Activated CD4-positive, alpha-beta T cell treated with anti-CD3 and anti-CD28 coated beads, Interleukin-2, amount 50 U/mL, for 4 hours (primary cell): ENCODE measurements around the gene GTF3C6.
"Not testable (repeated sequence)": the region's sequence is repeated elsewhere in the genome, so short reads cannot be mapped to it uniquely, and the experiment has no call there.

ENCODE experiments used
- DNase-seq, 2 experiments: peaks; one replicate each; pipeline ENCODE4 v3.0.0-alpha.2; 2020

GTF3C6 gene

DNA sequence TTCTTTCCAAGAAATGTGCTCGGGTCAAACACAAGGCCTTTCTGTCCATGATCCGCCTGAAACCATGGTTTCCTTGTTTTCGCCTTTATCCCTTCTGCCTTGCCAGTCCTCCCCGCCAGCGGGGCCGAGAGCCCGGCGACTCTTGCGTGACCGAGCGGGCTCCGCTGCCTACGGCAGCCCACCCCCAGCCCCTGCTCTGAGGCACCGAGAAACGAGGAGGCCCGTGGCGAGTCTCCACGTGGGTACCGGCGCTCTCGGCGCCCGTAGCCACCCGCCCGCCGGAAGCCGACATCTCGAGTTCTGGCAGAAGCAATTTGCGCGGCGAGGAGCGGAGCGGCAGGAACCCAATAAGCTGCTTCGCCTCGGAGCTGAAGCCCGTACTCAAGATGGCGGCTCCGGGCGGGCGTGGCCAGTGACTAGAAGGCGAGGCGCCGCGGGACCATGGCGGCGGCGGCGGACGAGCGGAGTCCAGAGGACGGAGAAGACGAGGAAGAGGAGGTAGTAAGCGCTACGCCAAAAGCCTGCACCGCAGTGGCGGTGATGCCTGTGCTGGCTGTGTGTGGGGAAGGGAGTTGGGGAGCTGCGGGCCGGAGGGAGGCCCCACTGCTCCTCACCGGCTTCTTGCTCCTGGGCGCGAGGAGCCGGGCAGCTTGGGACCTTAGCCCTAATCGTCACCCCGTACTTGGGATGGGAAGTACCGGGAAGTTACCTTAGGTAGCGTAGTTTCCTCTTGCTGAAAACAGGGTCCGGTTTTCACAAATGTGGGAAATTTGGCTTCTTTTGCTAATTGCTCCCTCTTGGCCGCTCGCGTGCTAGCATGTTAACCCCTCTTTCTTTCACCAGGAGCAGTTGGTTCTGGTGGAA is at the start of gene GTF3C6:
Gene GTF3C6, plus strand, starts transcription at position 378 of the 864 bp plus-strand sequence. Its CDS starts 64 bp downstream, at position 442.
- DNase-seq: peak; percentile 90 to 92

GRCh38 chr6:110930781-110931180 is 27.7 kb upstream of the GTF3C6 start:
- DNase-seq: no peak

GRCh38 chr6:110933912-110934311 is 24.6 kb upstream of the GTF3C6 start:
- no peak for DNase-seq

DNA sequence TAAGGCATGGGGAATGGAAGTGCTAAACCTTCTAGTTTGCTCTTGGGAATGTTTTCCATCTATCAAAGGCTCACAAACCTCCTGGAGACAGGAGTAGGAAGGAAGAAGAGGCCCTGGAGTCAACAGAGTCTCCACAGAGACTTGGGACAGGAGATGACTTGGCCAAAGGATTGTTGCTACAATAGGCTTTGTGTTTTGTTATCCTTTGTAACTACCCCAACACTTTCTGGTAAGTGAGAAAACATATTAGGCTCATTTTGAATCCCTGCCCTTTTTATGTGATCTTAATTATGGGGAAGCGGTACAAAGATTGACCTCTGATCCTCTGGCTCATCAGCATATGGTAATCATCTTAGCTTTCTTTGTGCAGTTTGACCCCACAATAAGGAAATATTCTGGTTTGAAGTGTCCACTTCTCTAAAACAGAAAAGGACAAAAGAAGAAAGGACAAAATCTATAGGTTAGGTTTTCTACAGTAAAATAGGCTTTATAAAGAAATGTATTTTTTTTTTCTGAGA is 24.1 kb upstream of the GTF3C6 start:
- DNase-seq: no peak

GRCh38 chr6:110935171-110935570 is 23.3 kb upstream of the GTF3C6 start:
- DNase-seq: no peak

GRCh38 chr6:110938171-110938570 is 20.3 kb upstream of the GTF3C6 start:
- DNase-seq: no peak

GRCh38 chr6:110939429-110940200 is 18.9 kb upstream of the GTF3C6 start:
- DNase-seq: no peak

DNA sequence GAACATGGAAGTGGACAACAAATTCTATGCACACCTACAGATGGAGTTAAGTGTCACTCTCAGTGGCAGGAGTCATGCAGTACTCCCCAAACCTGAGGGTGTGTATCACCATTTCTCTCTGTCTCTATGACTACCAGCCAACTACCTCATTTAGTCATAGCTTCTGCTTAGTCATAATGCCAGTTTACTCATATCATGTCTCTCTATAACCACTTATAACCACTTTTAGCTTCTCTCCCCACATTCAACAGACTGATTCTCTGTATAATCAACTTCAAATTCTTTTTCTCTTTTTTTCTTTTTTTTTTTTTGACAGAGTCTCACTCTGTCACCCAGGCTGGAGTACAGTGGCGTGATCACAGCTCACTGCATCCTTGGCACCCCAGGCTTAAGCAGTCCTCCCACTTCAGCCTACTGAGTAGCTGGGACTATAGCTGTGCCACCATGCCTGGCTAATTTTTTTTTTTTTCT is 13.8 kb upstream of the GTF3C6 start:
- peak in 1 of 2 experiments; percentile 13 for DNase-seq

GRCh38 chr6:110946498-110946897 is 12.0 kb upstream of the GTF3C6 start:
- DNase-seq: no peak

GRCh38 chr6:110949679-110950285 is 8.7 kb upstream of the GTF3C6 start:
- DNase-seq: no peak

DNA sequence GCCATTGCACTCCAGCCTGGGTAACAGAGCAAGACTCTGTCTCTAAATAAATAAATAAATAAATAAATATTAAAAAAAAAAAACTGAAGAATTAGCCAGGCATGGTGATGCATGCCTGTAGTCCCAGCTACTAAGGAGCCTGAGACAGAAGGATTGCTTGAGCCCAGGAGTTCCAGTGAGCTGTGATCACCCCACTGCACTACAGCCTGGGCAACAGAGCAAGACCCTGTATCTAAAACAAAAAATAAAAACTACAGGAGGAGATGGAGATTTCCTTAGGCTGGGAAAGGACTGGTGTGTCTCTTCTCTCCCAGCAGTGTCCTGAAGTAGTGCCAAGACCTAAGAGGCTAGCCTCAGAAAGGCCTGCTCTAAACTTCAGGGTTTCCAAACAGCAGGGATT is 8.1 kb upstream of the GTF3C6 start:
- DNase-seq: no peak

GRCh38 chr6:110951008-110951407 is 7.5 kb upstream of the GTF3C6 start:
- DNase-seq: no peak

GRCh38 chr6:110951986-110952794 is 6.3 kb upstream of the GTF3C6 start:
- DNase-seq: no peak

GRCh38 chr6:110953633-110954303 is 4.7 kb upstream of the GTF3C6 start:
- no peak for DNase-seq

DNA sequence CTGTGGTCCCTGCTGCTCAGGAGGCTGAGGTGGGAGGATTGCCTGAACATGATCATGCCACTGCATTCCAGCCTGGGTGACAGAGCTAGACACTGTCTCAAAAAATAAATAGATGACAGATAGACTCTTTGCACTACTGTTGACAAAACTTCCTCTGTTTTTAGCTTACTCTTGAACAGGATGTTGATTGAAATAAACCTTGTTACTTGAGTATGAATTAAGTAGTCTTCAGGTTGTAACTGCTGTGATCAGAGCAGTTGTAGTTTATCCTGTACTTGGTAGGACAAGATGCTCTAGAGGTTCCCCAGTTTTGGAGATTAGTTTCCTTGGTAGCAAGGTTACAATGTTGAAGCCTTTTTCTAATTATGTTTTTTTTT is 1.5 kb downstream of the GTF3C6 start:
- no peak for DNase-seq

DNA sequence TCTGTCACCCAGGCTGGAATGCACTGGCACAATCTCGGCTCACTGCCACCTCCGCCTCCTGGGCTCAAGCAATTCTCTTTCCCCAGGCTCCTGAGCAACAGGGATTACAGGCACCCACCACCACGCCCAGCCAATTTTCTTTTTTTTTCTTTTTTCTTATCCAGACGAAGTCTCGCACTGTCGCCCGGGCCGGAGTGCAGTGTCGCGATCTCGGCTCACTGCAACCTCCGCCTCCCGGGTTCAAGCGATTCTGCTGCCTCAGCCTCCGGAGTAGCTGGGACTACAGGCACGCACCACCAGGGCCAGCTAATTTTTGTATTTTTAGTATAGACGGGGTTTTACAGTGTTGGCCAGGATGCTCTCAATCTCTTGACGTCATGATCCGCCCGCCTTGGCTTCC is 4.1 kb downstream of the GTF3C6 start:
- DNase-seq: not testable (repeated sequence)

GRCh38 chr6:110965629-110966229 is 7.2 kb downstream of the GTF3C6 start:
- no peak for DNase-seq

GRCh38 chr6:110968661-110969060 is 10.2 kb downstream of the GTF3C6 start:
- not testable (repeated sequence) for DNase-seq

DNA sequence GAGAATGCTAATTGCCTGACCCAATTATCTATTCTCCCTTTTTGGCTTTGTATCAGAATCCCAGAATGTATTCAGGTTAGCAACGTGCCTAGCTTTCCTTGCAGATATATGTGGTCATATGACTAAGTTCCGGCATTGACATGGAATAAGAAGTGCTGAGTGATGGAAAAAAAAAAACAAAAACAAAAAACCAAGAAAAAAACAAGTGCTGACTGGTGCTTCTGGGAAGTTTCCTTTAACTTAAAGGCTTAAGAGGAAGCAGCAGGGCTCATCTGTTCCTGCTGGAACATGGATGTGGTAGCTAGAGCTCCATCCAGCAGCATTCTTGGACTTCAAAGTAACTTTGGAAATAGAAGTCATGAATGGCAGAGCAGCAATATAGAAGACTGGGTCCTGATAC is 13.0 kb downstream of the GTF3C6 start:
- no peak for DNase-seq

DNA sequence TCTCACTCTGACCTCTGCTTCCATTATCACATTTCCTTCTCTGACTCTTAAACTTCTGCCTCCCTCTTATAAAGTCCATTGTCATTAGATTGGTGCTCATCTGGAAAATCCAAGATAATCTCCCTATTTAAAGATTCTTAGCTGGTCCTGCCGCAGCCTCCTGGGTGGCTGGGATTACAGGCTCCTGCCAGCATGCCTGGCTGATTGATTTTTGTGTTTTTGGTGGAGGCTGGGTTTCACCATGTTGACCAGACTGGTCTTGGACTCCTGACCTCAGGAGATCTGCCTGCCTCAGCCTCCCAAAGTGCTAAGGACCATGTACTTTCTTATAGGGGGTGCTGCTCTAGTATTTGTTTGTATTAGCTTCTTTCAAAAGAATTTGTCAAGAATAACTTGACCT is 18.1 kb downstream of the GTF3C6 start:
- DNase-seq: no peak

DNA sequence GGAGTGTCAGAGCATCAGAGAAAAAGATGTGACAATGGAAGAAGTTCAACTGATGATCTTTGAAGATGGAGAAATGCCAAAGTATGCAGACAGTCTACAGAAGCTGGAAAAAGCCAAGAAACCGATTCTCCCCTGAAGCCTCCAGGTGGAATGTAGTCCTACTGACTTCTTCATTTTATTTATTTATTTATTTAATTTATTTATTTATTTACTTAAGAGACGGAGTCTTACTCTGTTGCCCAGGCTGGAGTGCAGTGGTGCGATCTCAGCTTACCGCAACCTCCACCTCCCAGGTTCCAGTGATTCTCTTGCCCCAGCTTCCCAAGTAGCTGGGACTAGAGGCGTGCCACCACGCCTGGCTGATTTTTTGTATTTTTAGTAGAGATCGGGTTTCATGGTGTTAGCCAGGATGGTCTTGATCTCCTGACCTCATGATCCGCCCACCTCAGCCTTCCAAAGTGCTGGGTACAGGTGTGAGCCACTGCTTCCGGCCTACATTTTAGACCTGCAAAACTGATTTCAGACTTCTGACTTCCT is 21.1 kb downstream of the GTF3C6 start:
- no peak for DNase-seq
